KOPT-K1 (cell line): Measurements from ENCODE around the gene RABGAP1L.
"Not testable (repeated sequence)": the region's sequence is repeated elsewhere in the genome, so short reads cannot be mapped to it uniquely, and the experiment has no call there.

Source experiments
- H3K27ac ChIP-seq: fragments of 200-600 bp; sonication (generic); 2 replicates; pipeline ENCODE4 v1.5.1; 2016; ENCODE audit warnings: antibody characterized with exemption, mild to moderate bottlenecking, low read depth, low read length; ENCODE audit not compliant: poor library complexity, severe bottlenecking
- H3K36me3 ChIP-seq: fragments of 200-600 bp; sonication (generic); 2 replicates; pipeline ENCODE4 v1.5.1; 2017; ENCODE audit warnings: antibody characterized with exemption, mild to moderate bottlenecking, low read length, moderate library complexity; ENCODE audit not compliant: insufficient read depth
- H3K9me3 ChIP-seq: fragments of 200-600 bp; sonication (generic); 2 replicates; pipeline ENCODE4 v1.5.1; 2017; ENCODE audit warnings: antibody characterized with exemption, low read length, mild to moderate bottlenecking; ENCODE audit not compliant: insufficient read depth, poor library complexity, severe bottlenecking

Gene RABGAP1L

GRCh38 chr1:175037416-175037815 is 878.1 kb downstream of the RABGAP1L start:
- no peak overlapping the region for H3K27ac ChIP-seq
- H3K36me3 ChIP-seq: no peaks in the 10 kb centered on the region
- H3K9me3 ChIP-seq: no peaks in the 10 kb centered on the region

- H3K9me3 ChIP-seq: no peaks in the 10 kb centered on the region
- no peaks in the 10 kb centered on the region for H3K36me3 ChIP-seq
- H3K27ac ChIP-seq: no peak overlapping the region
Observed at GRCh38 chr1:175040324-175040879, 881.1 kb downstream of the RABGAP1L start.

GRCh38 chr1:175042650-175043049 is 883.3 kb downstream of the RABGAP1L start:
- Histone ChIP-seq H3K9me3 (no peaks in the 10 kb centered on the region), H3K27ac (no peak overlapping the region), H3K36me3 (no peaks in the 10 kb centered on the region)

- H3K36me3 ChIP-seq: no peaks in the 10 kb centered on the region
- H3K9me3 ChIP-seq: no peaks in the 10 kb centered on the region
- no peak overlapping the region for H3K27ac ChIP-seq
Observed at GRCh38 chr1:175043824-175044223, 884.5 kb downstream of the RABGAP1L start.

- H3K27ac ChIP-seq, H3K9me3 ChIP-seq, H3K36me3 ChIP-seq: not testable (repeated sequence)
Observed at GRCh38 chr1:175044591-175044990, 885.3 kb downstream of the RABGAP1L start.
